GM23338 (cell line): ENCODE results near the gene ANKFY1. TPM values are rescaled to one million over a fixed set of nuclear protein-coding genes. Genes with fewer than 3 reads are reported as not detected.

Experiments
- ATAC-seq: fragments of 200-7000 bp; cut with Tn5 transposase; 3 replicates; pipeline ENCODE4 v1.9.1; 2020
- DNase-seq: peaks from one replicate; pipeline ENCODE4 v3.0.0-alpha.2; 2015; ENCODE audit warnings: low spot score
- H2AFZ ChIP-seq: fragments of 200-600 bp; sonication (generic); 2 replicates; pipeline ENCODE4 v1.8.0; 2016; ENCODE audit warnings: antibody characterized with exemption, mild to moderate bottlenecking, moderate library complexity
- H3F3A ChIP-seq: fragments of 200-600 bp; sonication (generic); replicated peaks from 2 replicates; pipeline ENCODE4 v1.8.0; 2017; ENCODE audit warnings: antibody characterized with exemption, mixed run types, low read depth
- H3K27ac ChIP-seq: fragments of 200-600 bp; sonication (generic); 2 replicates; pipeline ENCODE4 v1.6.1; 2016; ENCODE audit warnings: low read depth
- H3K27me3 ChIP-seq: fragments of 200-600 bp; sonication (generic); 2 replicates; pipeline ENCODE4 v1.8.0; 2016; ENCODE audit warnings: mild to moderate bottlenecking, mixed run types, moderate library complexity; ENCODE audit not compliant: insufficient read depth
- H3K36me3 ChIP-seq: fragments of 200-600 bp; sonication (generic); 2 replicates; pipeline ENCODE4 v1.8.0; 2016; ENCODE audit warnings: mild to moderate bottlenecking; ENCODE audit not compliant: insufficient read depth
- H3K4me1 ChIP-seq: fragments of 200-600 bp; sonication (generic); 2 replicates; pipeline ENCODE4 v1.8.0; 2016; ENCODE audit warnings: mild to moderate bottlenecking, moderate library complexity; ENCODE audit not compliant: insufficient read depth
- H3K4me2 ChIP-seq: fragments of 200-600 bp; sonication (generic); 2 replicates; pipeline ENCODE4 v1.7.1; 2017; ENCODE audit warnings: mixed run types
- H3K4me3 ChIP-seq: fragments of 200-600 bp; sonication (generic); 2 replicates; pipeline ENCODE4 v1.6.1; 2016; ENCODE audit warnings: mixed run types
- H3K79me2 ChIP-seq: fragments of 200-600 bp; sonication (generic); replicated peaks from 2 replicates; pipeline ENCODE4 v1.8.0; 2017; ENCODE audit warnings: mild to moderate bottlenecking; ENCODE audit not compliant: insufficient read depth
- H3K9me2 ChIP-seq: fragments of 200-600 bp; sonication (generic); 2 replicates; pipeline ENCODE4 v1.8.0; 2017; ENCODE audit not compliant: insufficient read depth
- H4K20me1 ChIP-seq: fragments of 200-600 bp; sonication (generic); replicated peaks from 2 replicates; pipeline ENCODE4 v1.8.0; 2017; ENCODE audit warnings: mild to moderate bottlenecking; ENCODE audit not compliant: insufficient read depth
- H3K27ac Mint-ChIP-seq: 2 replicates; pipeline ENCODE4 v1.8.0; 2020; ENCODE audit warnings: inconsistent platforms, mild to moderate bottlenecking, moderate library complexity, mixed read lengths
- H3K27me3 Mint-ChIP-seq: 3 replicates; pipeline ENCODE4 v1.8.0; 2022; ENCODE audit warnings: low read depth, mild to moderate bottlenecking, moderate library complexity, mixed read lengths, inconsistent platforms; ENCODE audit not compliant: insufficient read depth, poor library complexity
- H3K36me3 Mint-ChIP-seq: 3 replicates; pipeline ENCODE4 v1.8.0; 2021; ENCODE audit warnings: low read depth, mild to moderate bottlenecking, inconsistent platforms, moderate library complexity, mixed read lengths
- H3K4me1 Mint-ChIP-seq: 3 replicates; pipeline ENCODE4 v1.8.0; 2020; ENCODE audit warnings: mild to moderate bottlenecking, inconsistent platforms, mixed read lengths
- H3K4me3 Mint-ChIP-seq: 3 replicates; pipeline ENCODE4 v1.8.0; 2021; ENCODE audit warnings: moderate library complexity, mild to moderate bottlenecking, inconsistent platforms, mixed read lengths
- H3K9me3 Mint-ChIP-seq: 3 replicates; pipeline ENCODE4 v1.8.0; 2020; ENCODE audit warnings: moderate library complexity, mild to moderate bottlenecking, inconsistent platforms, mixed read lengths
- CREB1 ChIP-seq: fragments of 250-450 bp; sonication (Bioruptor Pico); IDR thresholded peaks from 2 replicates; pipeline ENCODE4 v1.5.0; 2020; ENCODE audit warnings: low read depth, mild to moderate bottlenecking, moderate library complexity
- EZH2 ChIP-seq: fragments of 200-600 bp; sonication (generic); IDR thresholded peaks from one replicate; pipeline ENCODE4 v1.8.0; 2017; ENCODE audit warnings: antibody characterized with exemption, mild to moderate bottlenecking, low read depth; ENCODE audit not compliant: unreplicated experiment
- JUNB ChIP-seq: IDR thresholded peaks from one replicate; pipeline ENCODE4 v1.6.1; 2016; ENCODE audit warnings: antibody characterized with exemption; ENCODE audit not compliant: unreplicated experiment
- ZNF462 ChIP-seq: fragments of 250-450 bp; sonication (Bioruptor Pico); IDR thresholded peaks from 2 replicates; pipeline ENCODE4 v1.5.0; 2020; ENCODE audit warnings: mild to moderate bottlenecking, moderate library complexity
- polyA plus RNA-seq: library from polyadenylated mRNA; unstranded; fragments of >200 nt; fragmentation: Nextera tagmentation; extraction: Ambion mirVana; gene quantifications from 2 replicates; pipeline ENCODE4 v1.2.1, GENCODE V29; 2016
- total RNA-seq: library from RNA; depleted of rRNA; stranded (reverse); fragments of >200 nt; shearing (Covaris generic); gene quantifications from 2 replicates; pipeline ENCODE4 v1.2.3, GENCODE V29; 2014

Gene ANKFY1
- total and polyA plus RNA-seq, 2 experiments from 2014 or later: 12.9 to 44.4 TPM

GRCh38 chr17:4241535-4241934 is 22.2 kb downstream of the ANKFY1 start:
- Histone ChIP-seq H3K4me3 (no peak overlapping the region), H3K4me2 (no peak overlapping the region), H3K79me2 (peaks cover 44% of the 10 kb centered on the region), H3K27me3 (no peaks in the 10 kb centered on the region), H3F3A (no peaks in the 10 kb centered on the region), H4K20me1 (peaks cover 20% of the 10 kb centered on the region), H2AFZ (no peak overlapping the region), H3K27ac (no peak overlapping the region), H3K9me2 (no peaks in the 10 kb centered on the region), H3K4me1 (no peaks in the 10 kb centered on the region), H3K36me3 (peaks cover 6% of the 10 kb centered on the region)
- no peaks in the 10 kb centered on the region for H3K9me3 Mint-ChIP-seq
- TF ChIP-seq ZNF462 (CRISPR knock-in tag) (no peak), EZH2 (no peak), CREB1 (CRISPR knock-in tag) (no peak)
- DNase-seq (no peak), ATAC-seq (no peak)
- H3K4me3 Mint-ChIP-seq: no peak overlapping the region
- no peaks in the 10 kb centered on the region for H3K4me1 Mint-ChIP-seq
- peaks cover 35% of the 10 kb centered on the region for H3K36me3 Mint-ChIP-seq
- H3K27me3 Mint-ChIP-seq: peaks cover 3% of the 10 kb centered on the region
- H3K27ac Mint-ChIP-seq: no peak overlapping the region

DNA sequence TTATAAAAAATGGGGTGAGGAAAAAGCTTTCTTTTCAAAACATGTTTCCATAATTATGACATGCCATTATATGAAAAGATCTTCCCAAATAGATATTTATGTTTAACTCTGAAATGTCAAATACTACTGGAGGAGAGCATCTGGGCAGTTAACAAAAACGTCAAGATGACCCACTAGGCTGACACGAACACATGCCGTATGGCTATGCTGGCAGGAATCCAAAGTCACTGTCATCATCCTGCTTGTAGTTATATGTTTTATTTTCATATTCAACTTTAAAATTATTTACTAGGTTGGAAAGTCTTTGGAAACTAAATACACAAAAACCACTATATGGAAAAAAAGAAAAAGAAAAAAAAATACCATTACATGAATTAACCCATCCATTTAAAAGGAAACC is 27.3 kb downstream of the ANKFY1 start:
- H3K36me3 ChIP-seq: peaks cover 10% of the 10 kb centered on the region
- H3K9me3 Mint-ChIP-seq: no peaks in the 10 kb centered on the region

More for the DNA sequence above, 27.3 kb downstream of the ANKFY1 start:
- peaks cover 5% of the 10 kb centered on the region; the same call in 1 of the 2 replicates for H4K20me1 ChIP-seq
- H3K27me3 ChIP-seq: no peaks in the 10 kb centered on the region
- Mint-ChIP-seq H3K4me1 (no peaks in the 10 kb centered on the region), H3K27me3 (peaks cover 3% of the 10 kb centered on the region), H3K4me3 (no peak overlapping the region), H3K27ac (no peak overlapping the region), H3K36me3 (peaks cover 46% of the 10 kb centered on the region)
- H3K9me2 ChIP-seq: no peaks in the 10 kb centered on the region
- no peaks in the 10 kb centered on the region for H3F3A ChIP-seq
- no peak overlapping the region for H2AFZ ChIP-seq
- DNase-seq (no peak), ATAC-seq (no peak)
- H3K4me3 ChIP-seq: no peak overlapping the region
- H3K27ac ChIP-seq: no peak overlapping the region
- no peak for TF ChIP-seq JUNB
- no peak for TF ChIP-seq EZH2
- no peaks in the 10 kb centered on the region for H3K4me1 ChIP-seq
- 0 out of 2 replicates have a peak, but pooled peaks cover 8% of the 10 kb centered on the region for H3K79me2 ChIP-seq
- H3K4me2 ChIP-seq: no peak overlapping the region
